ENCODE data around the gene LY6G6F. TPM values are rescaled to one million over a fixed set of nuclear protein-coding genes. Genes with fewer than 3 reads are reported as not detected.

Gene LY6G6F
- total and polyA plus RNA-seq, 10 of the 15 experiments (the other 5 are each of a cell fraction or from before 2014, with no cell fraction given): not detected

DNA sequence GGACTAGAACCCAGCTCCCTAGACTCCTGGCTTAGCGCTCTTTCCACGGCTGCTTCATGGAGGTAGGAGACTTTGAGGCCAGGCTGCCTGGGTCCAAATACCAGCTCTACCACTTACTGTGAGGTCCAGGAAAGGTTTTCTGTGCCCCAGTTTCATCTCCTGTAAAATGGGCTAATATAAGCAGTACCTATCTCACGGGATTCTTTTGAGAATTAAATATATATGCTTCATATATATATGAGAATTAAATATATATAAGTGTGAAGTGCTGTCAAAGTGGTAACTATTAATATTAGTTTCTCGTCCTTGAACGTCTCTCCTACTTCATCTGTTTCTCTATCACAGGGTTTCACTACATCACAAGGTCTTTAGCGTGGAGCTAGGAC is 15.6 kb upstream of the LY6G6F start (continued):
- TF ChIP-seq, protein P1, sequence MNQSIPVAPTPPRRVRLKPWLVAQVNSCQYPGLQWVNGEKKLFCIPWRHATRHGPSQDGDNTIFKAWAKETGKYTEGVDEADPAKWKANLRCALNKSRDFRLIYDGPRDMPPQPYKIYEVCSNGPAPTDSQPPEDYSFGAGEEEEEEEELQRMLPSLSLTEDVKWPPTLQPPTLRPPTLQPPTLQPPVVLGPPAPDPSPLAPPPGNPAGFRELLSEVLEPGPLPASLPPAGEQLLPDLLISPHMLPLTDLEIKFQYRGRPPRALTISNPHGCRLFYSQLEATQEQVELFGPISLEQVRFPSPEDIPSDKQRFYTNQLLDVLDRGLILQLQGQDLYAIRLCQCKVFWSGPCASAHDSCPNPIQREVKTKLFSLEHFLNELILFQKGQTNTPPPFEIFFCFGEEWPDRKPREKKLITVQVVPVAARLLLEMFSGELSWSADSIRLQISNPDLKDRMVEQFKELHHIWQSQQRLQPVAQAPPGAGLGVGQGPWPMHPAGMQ (IDR thresholded peaks at IDR 0.05; ENCODE audit: borderline replicate concordance): no peak

DNA sequence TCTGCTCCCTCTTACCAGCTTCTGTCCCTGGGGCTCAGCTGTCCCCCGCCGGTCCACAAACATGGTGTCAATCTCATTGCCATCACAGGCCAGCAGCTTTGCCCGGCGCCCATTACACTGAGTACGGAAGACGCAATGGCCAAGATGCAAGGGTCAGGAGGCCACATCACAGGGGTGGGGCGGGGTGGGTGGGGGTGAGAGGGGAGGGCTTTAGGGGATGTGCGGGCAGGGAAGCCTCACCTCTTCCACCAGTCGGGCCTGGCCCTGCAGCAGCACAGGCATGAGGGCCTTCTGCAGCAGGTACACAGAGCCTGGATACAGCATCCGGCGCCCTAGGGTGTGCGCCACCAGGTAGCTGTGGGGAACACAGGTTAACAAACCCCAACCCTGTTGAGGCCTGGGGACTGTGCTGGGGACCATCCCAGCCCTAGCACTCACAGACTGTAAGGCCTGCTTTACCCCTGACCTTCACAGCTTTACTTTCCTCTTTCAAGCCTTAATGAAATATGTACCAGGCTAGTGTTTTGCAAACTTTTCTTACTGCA is 15.0 kb upstream of the LY6G6F start:
- Histone ChIP-seq H3K4me1 (ENCODE audit: control insufficient read depth, insufficient read depth, low read length) (no peaks in the 10 kb centered on the region), H3K27ac (ENCODE audit: control insufficient read depth, insufficient read depth) (no peak overlapping the region), H4K20me1 (ENCODE audit: control insufficient read depth, insufficient read depth) (no peaks in the 10 kb centered on the region), H3K4me2 (ENCODE audit: control insufficient read depth, insufficient read depth) (no peak overlapping the region), H3K36me3 (ENCODE audit: control insufficient read depth in 2 of 2, insufficient read depth in 2 of 2, low read length in 1 of 2) (peaks cover 16 to 41% of the 10 kb centered on the region in 2 experiments), H3K9me3 (replicated peaks; ENCODE audit: control insufficient read depth, insufficient read depth, low read length) (no peaks in the 10 kb centered on the region), H3K79me2 (ENCODE audit: control insufficient read depth, insufficient read depth, low read length) (no peaks in the 10 kb centered on the region), H3K9ac (ENCODE audit: control insufficient read depth, insufficient read depth, low read length) (no peak overlapping the region), H3K4me3 (no peak overlapping the region), H3K27me3 (replicated peaks in 1 of 2; ENCODE audit: control insufficient read depth in 2 of 2, insufficient read depth in 2 of 2, low read length in 1 of 2) (no peaks in the 10 kb centered on the region), H2AFZ (ENCODE audit: control insufficient read depth, low read depth, low read length) (no peak overlapping the region)
- ChIA-PET POLR2A (interaction anchor here (0.5 to 2.2 kb wide), 2 partner anchors 47 to 104 kb away, joined by 3 to 5 read pairs; no protein-coding TSS in a partner anchor), RAD21 (ENCODE audit: unreplicated experiment) (no interaction called here), SMC1A (ENCODE audit: uncharacterized antibody, unreplicated experiment) (interaction anchor here (0.7 kb wide), 1 partner anchor 172 kb away, joined by 4 read pairs; no protein-coding TSS in a partner anchor), CTCF (no interaction called here)
- no peak for FAIRE-seq
- no peak for DNase-seq (ENCODE audit: low read depth, low spot score)
- intact Hi-C loops (cut with micrococcal nuclease; ENCODE audit: unreplicated experiment): no loop called here
- no peak for ATAC-seq
- 98% methylated on average over 9 of the region's 12 CpGs for WGBS (ENCODE audit: insufficient coverage, insufficient replicate concordance, low lambda C conversion rate, missing lambda C conversion rate)
- no TSS peak for BruUV-seq (replicated peaks)
- in situ Hi-C loops (cut with MboI): no loop called here
- TF ChIP-seq KLF5 (IDR thresholded peaks at IDR 0.05; ENCODE audit: partially characterized antibody): no peak
- no peak for TF ChIP-seq ZNF24 (IDR thresholded peaks at IDR 0.05)
- no peak for TF ChIP-seq JUNB (IDR thresholded peaks at IDR 0.05)
- TF ChIP-seq, protein P2, sequence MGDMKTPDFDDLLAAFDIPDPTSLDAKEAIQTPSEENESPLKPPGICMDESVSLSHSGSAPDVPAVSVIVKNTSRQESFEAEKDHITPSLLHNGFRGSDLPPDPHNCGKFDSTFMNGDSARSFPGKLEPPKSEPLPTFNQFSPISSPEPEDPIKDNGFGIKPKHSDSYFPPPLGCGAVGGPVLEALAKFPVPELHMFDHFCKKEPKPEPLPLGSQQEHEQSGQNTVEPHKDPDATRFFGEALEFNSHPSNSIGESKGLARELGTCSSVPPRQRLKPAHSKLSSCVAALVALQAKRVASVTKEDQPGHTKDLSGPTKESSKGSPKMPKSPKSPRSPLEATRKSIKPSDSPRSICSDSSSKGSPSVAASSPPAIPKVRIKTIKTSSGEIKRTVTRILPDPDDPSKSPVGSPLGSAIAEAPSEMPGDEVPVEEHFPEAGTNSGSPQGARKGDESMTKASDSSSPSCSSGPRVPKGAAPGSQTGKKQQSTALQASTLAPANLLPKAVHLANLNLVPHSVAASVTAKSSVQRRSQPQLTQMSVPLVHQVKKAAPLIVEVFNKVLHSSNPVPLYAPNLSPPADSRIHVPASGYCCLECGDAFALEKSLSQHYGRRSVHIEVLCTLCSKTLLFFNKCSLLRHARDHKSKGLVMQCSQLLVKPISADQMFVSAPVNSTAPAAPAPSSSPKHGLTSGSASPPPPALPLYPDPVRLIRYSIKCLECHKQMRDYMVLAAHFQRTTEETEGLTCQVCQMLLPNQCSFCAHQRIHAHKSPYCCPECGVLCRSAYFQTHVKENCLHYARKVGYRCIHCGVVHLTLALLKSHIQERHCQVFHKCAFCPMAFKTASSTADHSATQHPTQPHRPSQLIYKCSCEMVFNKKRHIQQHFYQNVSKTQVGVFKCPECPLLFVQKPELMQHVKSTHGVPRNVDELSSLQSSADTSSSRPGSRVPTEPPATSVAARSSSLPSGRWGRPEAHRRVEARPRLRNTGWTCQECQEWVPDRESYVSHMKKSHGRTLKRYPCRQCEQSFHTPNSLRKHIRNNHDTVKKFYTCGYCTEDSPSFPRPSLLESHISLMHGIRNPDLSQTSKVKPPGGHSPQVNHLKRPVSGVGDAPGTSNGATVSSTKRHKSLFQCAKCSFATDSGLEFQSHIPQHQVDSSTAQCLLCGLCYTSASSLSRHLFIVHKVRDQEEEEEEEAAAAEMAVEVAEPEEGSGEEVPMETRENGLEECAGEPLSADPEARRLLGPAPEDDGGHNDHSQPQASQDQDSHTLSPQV (IDR thresholded peaks at IDR 0.05): no peak
- no peak for TF ChIP-seq CBFB (IDR thresholded peaks at IDR 0.05; ENCODE audit: low read depth)
- TF ChIP-seq SUZ12 (IDR thresholded peaks at IDR 0.05; ENCODE audit: unreplicated experiment): no peak
- no peak for TF ChIP-seq POLR2AphosphoS2 (IDR thresholded peaks at IDR 0.05; ENCODE audit: low read depth, low read length)
- no peak for TF ChIP-seq YBX1 (IDR thresholded peaks at IDR 0.05)
- no peak for TF ChIP-seq IKZF1 (conservative IDR thresholded peaks at IDR 0.05)
- no peak for TF ChIP-seq SIN3A (IDR thresholded peaks at IDR 0.05; ENCODE audit: low read depth, low read length)
- TF ChIP-seq MEF2A (IDR thresholded peaks at IDR 0.05; ENCODE audit: insufficient read depth, low read depth, low read length): no peak
- no peak for TF ChIP-seq TCF12 (IDR thresholded peaks at IDR 0.05; ENCODE audit: low read depth, low read length)
- no peak for TF ChIP-seq STAT3 (IDR thresholded peaks at IDR 0.05; ENCODE audit: low read depth, low read length)
- TF ChIP-seq, protein P3, sequence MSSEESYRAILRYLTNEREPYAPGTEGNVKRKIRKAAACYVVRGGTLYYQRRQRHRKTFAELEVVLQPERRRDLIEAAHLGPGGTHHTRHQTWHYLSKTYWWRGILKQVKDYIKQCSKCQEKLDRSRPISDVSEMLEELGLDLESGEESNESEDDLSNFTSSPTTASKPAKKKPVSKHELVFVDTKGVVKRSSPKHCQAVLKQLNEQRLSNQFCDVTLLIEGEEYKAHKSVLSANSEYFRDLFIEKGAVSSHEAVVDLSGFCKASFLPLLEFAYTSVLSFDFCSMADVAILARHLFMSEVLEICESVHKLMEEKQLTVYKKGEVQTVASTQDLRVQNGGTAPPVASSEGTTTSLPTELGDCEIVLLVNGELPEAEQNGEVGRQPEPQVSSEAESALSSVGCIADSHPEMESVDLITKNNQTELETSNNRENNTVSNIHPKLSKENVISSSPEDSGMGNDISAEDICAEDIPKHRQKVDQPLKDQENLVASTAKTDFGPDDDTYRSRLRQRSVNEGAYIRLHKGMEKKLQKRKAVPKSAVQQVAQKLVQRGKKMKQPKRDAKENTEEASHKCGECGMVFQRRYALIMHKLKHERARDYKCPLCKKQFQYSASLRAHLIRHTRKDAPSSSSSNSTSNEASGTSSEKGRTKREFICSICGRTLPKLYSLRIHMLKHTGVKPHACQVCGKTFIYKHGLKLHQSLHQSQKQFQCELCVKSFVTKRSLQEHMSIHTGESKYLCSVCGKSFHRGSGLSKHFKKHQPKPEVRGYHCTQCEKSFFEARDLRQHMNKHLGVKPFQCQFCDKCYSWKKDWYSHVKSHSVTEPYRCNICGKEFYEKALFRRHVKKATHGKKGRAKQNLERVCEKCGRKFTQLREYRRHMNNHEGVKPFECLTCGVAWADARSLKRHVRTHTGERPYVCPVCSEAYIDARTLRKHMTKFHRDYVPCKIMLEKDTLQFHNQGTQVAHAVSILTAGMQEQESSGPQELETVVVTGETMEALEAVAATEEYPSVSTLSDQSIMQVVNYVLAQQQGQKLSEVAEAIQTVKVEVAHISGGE (CRISPR knock-in tag; IDR thresholded peaks at IDR 0.05): no peak

Measured in GM12878 (cell line).